ENCODE measurements around the gene ERV3-1. TPM values are rescaled to one million over a fixed set of nuclear protein-coding genes. Genes with fewer than 3 reads are reported as not detected.
"Not testable (repeated sequence)": the region's sequence is repeated elsewhere in the genome, so short reads cannot be mapped to it uniquely, and the experiment has no call there.

Gene ERV3-1
- total RNA-seq, 1 experiment from 2014 or later, result 16.5 TPM

GRCh38 chr7:65037740-65038688 lies 31.5 kb upstream of the ERV3-1 start:
- Histone ChIP-seq H3K4me1 (ENCODE audit: insufficient read depth, low read length) (no peaks in the 10 kb centered on the region), H3K79me2 (ENCODE audit: insufficient read depth, low read length) (no peaks in the 10 kb centered on the region), H3K79me1 (ENCODE audit: insufficient read depth, low read depth, low read length, poor library complexity, severe bottlenecking) (no peaks in the 10 kb centered on the region), H3K18ac (ENCODE audit: insufficient read length, low read depth, low read length) (peak overlapping the region; percentile 94), H2BK15ac (ENCODE audit: low read depth, low read length) (no peak overlapping the region), H2AFZ (ENCODE audit: low read length) (no peak overlapping the region), H3K27me3 (ENCODE audit: insufficient read depth, low read length) (no peaks in the 10 kb centered on the region), H4K8ac (replicated peaks; ENCODE audit: insufficient read length, low read depth, low read length) (no peak overlapping the region), H4K91ac (ENCODE audit: insufficient read length, low read depth, low read length) (no peak overlapping the region), H2BK5ac (ENCODE audit: insufficient read length, low read length) (no peak overlapping the region), H3K9me3 (ENCODE audit: control insufficient read depth, low read depth, low read length) (no peaks in the 10 kb centered on the region), H2BK20ac (ENCODE audit: low read depth, low read length, poor library complexity, severe bottlenecking) (no peak overlapping the region), H2BK120ac (ENCODE audit: low read depth, low read length, poor library complexity, severe bottlenecking) (peak overlapping the region; percentile 36), H3K27ac (ENCODE audit: insufficient read length, low read depth, low read length) (no peak overlapping the region), H3K23me2 (ENCODE audit: insufficient read length, low read depth, low read length, poor library complexity, severe bottlenecking) (no peaks in the 10 kb centered on the region), H3T11ph (ENCODE audit: low read length) (no peak overlapping the region), H3K4me2 (ENCODE audit: insufficient read depth, insufficient read length, low read length) (peak overlapping the region; percentile 16), H4K5ac (ENCODE audit: insufficient read length, low read depth, low read length) (no peak overlapping the region), H3K23ac (ENCODE audit: insufficient read length, low read depth, low read length) (no peak overlapping the region), H2AK5ac (ENCODE audit: insufficient read length, low read length) (no peak overlapping the region), H3K9ac (ENCODE audit: extremely low read depth, insufficient read length, low read length) (peak overlapping the region; percentile 89), H3K4ac (ENCODE audit: low read depth, low read length) (no peak overlapping the region), H2BK12ac (ENCODE audit: insufficient read length, low read depth, low read length) (no peak overlapping the region), H4K20me1 (ENCODE audit: control insufficient read depth, insufficient read depth, insufficient read length) (no peaks in the 10 kb centered on the region), H3K14ac (ENCODE audit: insufficient read depth, low read length) (peak overlapping the region; percentile 97), H3K56ac (ENCODE audit: insufficient read length, low read depth, low read length) (no peak overlapping the region)
- H3K9me3 Mint-ChIP-seq, result peaks cover 4 to 6% of the 10 kb centered on the region in 2 experiments; a peak in 3 of 5 replicates
- no peaks in the 10 kb centered on the region for H3K27me3 Mint-ChIP-seq (ENCODE audit: low read depth)
- peak; percentile 97 for DNase-seq
- WGBS (ENCODE audit: extremely low coverage, insufficient read length, low lambda C conversion rate), result no CpG with 5 or more reads among the region's 92 CpGs
- peak; percentile 47; the same call in 2 of the 3 replicates for TF ChIP-seq CTCF (conservative IDR thresholded peaks at IDR 0.05)
- peak overlapping the region in 2 of 3 experiments; percentile 55 to 79; a peak in 4 of 7 replicates for H3K27ac Mint-ChIP-seq
- H3K36me3 Mint-ChIP-seq (ENCODE audit: insufficient read depth in 1 of 3, low read depth in 3 of 3), result peaks cover under 1 to 5% (median 2%) of the 10 kb centered on the region in 3 experiments; a peak in 3 of 7 replicates
- H3K4me1 Mint-ChIP-seq, result peaks cover 22 to 26% of the 10 kb centered on the region in 2 experiments
- H3K4me3 Mint-ChIP-seq, result peak overlapping the region; percentile 80 to 85

- not testable (repeated sequence) for H4K5ac ChIP-seq (ENCODE audit: insufficient read length, low read depth, low read length); H2BK12ac ChIP-seq (ENCODE audit: insufficient read length, low read depth, low read length); H2BK5ac ChIP-seq (ENCODE audit: insufficient read length, low read length); H3K56ac ChIP-seq (ENCODE audit: insufficient read length, low read depth, low read length); H3K4ac ChIP-seq (ENCODE audit: low read depth, low read length); H4K91ac ChIP-seq (ENCODE audit: insufficient read length, low read depth, low read length); H3K27me3 ChIP-seq (ENCODE audit: insufficient read depth, low read length); H3K27ac ChIP-seq (ENCODE audit: insufficient read length, low read depth, low read length); H3K9ac ChIP-seq (ENCODE audit: extremely low read depth, insufficient read length, low read length); H3K4me1 ChIP-seq (ENCODE audit: insufficient read depth, low read length); H3K27me3 Mint-ChIP-seq (ENCODE audit: low read depth); H2AK5ac ChIP-seq (ENCODE audit: insufficient read length, low read length); H3K4me3 Mint-ChIP-seq; H2BK20ac ChIP-seq (ENCODE audit: low read depth, low read length, poor library complexity, severe bottlenecking); H3K4me2 ChIP-seq (ENCODE audit: insufficient read depth, insufficient read length, low read length); H3K9me3 ChIP-seq (ENCODE audit: control insufficient read depth, low read depth, low read length); H3K23ac ChIP-seq (ENCODE audit: insufficient read length, low read depth, low read length); H3K79me2 ChIP-seq (ENCODE audit: insufficient read depth, low read length); H3K9me3 Mint-ChIP-seq; H3K36me3 Mint-ChIP-seq (ENCODE audit: insufficient read depth in 1 of 3, low read depth in 3 of 3); H3K79me1 ChIP-seq (ENCODE audit: insufficient read depth, low read depth, low read length, poor library complexity, severe bottlenecking); H3K18ac ChIP-seq (ENCODE audit: insufficient read length, low read depth, low read length); H3T11ph ChIP-seq (ENCODE audit: low read length); H3K27ac Mint-ChIP-seq; H3K23me2 ChIP-seq (ENCODE audit: insufficient read length, low read depth, low read length, poor library complexity, severe bottlenecking); H3K14ac ChIP-seq (ENCODE audit: insufficient read depth, low read length); H2AFZ ChIP-seq (ENCODE audit: low read length); H4K20me1 ChIP-seq (ENCODE audit: control insufficient read depth, insufficient read depth, insufficient read length); H2BK15ac ChIP-seq (ENCODE audit: low read depth, low read length); DNase-seq; H2BK120ac ChIP-seq (ENCODE audit: low read depth, low read length, poor library complexity, severe bottlenecking); H4K8ac ChIP-seq (replicated peaks; ENCODE audit: insufficient read length, low read depth, low read length)
- WGBS (ENCODE audit: extremely low coverage, insufficient read length, low lambda C conversion rate), result no CpG with 5 or more reads among the region's 2 CpGs
- H3K4me1 Mint-ChIP-seq, result peaks cover 15 to 16% of the 10 kb centered on the region in 2 experiments
Measured at GRCh38 chr7:65036526-65036925, 30.0 kb upstream of the ERV3-1 start.

Data from H9 (cell line).